ENCODE measurements around the gene SMARCC2.
"Not testable (repeated sequence)": the region's sequence is repeated elsewhere in the genome, so short reads cannot be mapped to it uniquely, and the experiment has no call there.

The SMARCC2 gene

DNA sequence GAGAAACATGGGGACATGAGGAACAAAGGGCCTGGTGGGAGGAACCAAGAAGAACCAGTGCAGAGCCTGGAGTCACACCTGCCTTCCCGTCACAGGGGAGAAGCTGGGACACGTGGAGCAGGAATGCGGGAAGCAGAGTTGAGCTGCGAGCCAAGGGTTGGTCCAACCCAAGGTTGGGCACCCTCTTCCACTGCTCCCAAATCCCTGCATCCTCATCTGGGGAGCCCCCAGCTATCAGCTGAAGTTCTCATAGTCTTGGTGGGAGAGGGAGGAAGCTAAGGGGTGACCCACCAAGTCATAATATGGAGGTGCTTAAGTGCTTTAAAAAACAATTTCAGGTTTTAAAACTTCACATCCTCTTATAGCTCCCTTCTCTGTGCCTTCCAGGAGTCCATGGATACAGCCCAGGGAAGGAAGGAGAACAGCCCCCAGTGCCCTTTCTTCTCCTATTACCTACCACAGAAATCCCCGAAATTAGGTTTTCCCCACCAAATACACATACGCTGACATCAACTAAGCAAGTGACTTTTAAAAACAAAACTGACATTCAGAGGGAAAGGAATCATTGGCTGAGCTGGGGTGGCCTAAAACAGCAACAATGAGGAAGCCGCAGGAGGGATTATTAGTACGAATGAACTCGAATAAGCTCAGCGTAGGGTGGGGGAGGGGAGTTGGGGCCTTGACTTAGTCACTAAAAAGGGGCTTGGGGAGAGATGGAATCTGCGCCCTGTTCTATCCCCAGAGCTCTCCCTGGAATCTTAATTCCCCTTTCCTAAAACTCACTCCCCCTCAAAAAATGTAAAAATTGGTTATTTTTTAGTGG lies 26.6 kb downstream of the SMARCC2 start:
- no peak for DNase-seq

DNA sequence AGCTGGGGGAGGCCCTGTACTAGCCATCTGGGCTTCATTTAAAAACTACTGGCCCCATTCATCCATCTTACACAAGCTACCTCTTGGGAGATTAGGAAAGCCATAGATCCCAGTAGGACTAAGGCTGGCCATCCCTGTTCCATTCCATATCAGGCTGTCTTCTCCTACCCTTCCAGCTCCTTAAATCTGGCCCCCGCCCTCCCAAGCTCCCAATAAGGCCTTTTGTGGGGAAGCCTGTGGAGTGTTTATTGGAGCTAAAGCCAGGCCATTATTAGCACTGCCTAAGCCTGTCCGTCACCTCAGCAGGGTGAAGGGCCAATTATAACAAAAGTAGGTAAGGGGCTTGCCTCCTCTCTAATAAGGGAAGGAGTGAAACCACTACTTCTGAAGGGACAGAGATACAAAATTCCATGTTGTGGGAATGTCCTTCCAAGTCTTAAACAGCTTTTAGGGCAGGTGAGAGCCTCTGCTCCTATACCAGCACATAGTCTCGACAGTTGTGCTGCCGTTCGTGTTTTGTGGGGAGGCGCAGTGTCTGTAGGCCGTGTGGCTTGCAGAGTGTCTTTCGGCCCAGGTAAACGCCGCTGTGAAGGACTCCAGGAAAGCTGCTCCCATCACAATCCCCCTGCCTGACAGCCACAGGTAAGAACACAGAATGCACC lies 27.5 kb downstream of the SMARCC2 start:
- DNase-seq, result no peak

DNA sequence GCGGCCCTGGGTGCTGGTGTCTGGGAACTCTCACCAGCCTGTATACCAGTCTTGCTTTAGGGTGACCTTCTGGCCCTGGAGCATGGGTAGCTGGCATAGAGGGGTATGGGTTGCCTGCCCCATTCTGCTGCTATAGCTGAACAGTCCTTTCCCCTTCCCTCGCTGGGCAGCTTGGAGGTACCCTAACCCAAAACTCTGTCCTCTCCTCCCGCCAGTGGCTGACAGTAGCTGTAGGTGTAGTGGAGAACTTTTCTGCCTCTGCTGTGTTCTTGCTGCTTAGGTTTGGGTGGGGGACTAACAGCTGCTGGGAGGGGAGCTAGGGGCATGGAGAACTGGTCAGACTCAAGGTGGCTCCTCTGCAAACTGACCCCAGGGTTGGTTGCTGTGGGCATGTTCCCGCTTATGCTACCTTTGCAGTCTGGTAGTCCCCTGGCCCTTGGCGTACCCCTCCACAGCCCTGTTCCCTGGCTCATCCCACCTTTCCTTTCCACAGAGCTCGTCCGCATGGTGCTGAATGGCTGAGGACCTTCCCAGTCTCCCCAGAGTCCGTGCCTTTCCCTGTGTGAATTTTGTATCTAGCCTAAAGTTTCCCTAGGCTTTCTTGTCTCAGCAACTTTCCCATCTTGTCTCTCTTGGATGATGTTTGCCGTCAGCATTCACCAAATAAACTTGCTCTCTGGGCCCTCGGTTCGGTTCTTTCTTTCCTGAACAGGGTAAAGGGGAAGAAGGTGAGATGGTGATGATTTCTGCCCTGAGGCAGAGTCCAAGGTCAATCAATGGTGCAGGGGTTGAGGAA lies 28.2 kb downstream of the SMARCC2 start:
- no peak for DNase-seq

GRCh38 chr12:56160193-56160763 lies 29.0 kb downstream of the SMARCC2 start:
- peak; percentile 65 for DNase-seq

GRCh38 chr12:56159482-56160192 lies 29.6 kb downstream of the SMARCC2 start:
- DNase-seq, result no peak

GRCh38 chr12:56158926-56159461 lies 30.3 kb downstream of the SMARCC2 start:
- DNase-seq, result no peak

DNA sequence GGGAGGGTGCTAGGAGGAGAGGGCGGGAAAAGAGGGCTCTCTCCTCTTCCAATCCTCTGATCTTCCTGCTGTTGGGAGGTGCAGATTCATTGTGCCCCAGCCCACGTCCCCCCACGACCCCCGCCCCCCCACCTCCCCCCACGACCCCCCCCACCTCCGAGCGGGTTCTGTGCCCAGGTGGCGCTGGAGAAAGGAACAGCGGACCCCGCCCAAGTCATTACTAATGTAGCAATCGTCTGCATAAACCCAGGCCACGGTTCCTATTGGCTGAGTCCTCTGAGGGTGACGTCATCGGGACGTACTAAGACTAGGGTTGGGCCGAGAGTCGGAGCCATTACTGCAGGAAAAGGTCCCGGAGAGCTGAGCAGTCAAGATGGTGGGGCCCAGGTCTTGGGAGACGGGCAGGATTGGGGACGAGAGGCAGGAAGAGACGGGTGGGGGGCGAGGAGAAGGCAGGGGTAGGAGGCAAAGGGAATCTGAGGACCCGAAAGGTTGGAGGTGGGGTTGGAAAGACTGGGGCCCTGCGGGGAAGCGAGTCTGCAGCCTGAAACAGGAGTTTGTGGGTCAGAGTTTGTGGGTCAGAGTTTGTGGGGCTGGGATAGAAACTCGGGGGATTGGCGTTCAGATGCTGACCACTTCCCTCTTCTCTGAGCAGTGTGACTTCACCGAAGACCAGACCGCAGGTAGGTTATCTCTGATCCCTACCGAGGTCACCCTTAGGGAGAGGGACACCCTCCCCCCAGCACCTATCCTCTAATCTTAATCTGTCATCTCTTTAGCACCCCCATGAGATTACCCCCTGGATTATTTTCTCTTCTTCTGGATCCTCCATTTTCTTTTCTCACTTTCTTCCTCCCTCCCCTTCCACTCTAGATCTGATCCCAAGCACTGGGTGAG lies 31.0 kb downstream of the SMARCC2 start, which contains the start of gene MYL6:
Gene MYL6 (plus strand): TSS at position 331 of the 897 bp plus-strand sequence. CDS start 43 bp downstream, at position 374.
- peak; percentile 93 for DNase-seq

GRCh38 chr12:56157201-56158028 lies 31.9 kb downstream of the SMARCC2 start:
- peak; percentile 71 for DNase-seq

GRCh38 chr12:56156464-56157200 lies 32.7 kb downstream of the SMARCC2 start:
- not testable (repeated sequence) for DNase-seq

DNA sequence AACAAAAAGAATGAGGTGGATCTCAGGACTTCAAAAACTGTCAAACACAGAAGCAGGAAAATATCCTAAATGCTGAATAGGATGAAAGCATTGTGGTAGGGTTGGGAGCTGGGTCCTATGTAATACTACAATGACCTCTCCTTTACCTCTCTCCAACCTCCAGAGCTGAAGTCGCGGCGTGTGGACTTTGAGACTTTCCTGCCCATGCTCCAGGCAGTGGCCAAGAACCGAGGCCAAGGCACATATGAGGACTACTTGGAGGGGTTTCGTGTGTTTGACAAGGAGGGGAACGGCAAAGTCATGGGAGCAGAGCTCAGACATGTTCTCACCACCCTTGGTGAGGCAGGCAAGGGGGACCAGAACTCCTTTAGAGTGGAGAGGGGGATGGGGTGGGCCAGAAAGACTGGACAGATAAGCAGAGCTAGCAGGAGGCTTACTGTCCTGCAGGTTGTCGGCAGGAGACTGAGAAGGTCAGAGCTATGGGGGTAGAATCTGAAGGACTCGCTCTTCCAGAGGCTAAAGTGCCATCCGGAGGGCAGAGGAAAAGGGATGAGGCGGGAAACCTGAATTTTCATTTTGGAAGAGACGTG lies 33.9 kb downstream of the SMARCC2 start:
- DNase-seq, result no peak

DNA sequence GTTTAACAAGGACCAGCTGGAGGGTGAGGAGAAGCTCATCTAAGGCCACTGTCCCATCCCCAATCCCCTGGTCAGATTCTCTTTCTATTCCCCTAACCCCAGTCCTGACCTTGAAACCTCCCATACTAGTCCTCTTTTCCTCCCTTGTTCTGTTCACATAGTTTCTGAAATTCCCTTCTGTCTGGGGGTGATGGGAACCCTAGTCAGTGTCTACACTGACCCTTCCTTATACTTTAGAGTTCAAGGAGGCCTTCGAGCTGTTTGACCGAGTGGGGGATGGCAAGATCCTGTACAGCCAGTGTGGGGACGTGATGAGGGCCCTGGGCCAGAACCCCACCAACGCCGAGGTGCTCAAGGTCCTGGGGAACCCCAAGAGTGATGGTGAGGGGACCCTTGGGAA lies 34.5 kb downstream of the SMARCC2 start:
- DNase-seq, result no peak

DNA sequence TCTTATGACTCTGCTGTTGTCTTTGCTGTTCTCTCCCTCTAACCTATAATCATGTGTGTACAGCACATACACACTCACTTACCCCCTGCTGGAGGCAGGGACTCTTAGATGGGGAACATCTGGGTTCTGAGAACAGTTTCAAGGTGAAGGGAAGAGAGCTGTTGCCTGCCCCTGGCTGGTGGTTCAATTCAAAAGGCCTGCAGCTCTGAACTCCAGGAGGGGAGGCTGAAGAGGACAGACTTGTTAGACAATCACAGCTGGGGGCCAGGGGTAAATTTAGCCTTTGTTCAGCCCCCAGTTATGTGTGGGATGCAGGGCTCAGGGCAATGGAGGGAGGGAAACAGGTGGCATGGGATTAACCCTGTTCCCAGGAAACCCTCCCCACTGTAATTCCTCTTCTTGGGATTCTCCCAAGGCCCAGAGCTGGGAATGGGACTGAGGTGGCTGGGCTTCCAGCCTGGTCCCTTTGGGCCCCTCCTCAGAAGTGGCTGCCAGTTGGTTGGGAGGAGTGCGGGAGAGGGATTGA lies 35.0 kb downstream of the SMARCC2 start:
- DNase-seq, result no peak

GRCh38 chr12:56153678-56154065 lies 35.6 kb downstream of the SMARCC2 start:
- no peak for DNase-seq

DNA sequence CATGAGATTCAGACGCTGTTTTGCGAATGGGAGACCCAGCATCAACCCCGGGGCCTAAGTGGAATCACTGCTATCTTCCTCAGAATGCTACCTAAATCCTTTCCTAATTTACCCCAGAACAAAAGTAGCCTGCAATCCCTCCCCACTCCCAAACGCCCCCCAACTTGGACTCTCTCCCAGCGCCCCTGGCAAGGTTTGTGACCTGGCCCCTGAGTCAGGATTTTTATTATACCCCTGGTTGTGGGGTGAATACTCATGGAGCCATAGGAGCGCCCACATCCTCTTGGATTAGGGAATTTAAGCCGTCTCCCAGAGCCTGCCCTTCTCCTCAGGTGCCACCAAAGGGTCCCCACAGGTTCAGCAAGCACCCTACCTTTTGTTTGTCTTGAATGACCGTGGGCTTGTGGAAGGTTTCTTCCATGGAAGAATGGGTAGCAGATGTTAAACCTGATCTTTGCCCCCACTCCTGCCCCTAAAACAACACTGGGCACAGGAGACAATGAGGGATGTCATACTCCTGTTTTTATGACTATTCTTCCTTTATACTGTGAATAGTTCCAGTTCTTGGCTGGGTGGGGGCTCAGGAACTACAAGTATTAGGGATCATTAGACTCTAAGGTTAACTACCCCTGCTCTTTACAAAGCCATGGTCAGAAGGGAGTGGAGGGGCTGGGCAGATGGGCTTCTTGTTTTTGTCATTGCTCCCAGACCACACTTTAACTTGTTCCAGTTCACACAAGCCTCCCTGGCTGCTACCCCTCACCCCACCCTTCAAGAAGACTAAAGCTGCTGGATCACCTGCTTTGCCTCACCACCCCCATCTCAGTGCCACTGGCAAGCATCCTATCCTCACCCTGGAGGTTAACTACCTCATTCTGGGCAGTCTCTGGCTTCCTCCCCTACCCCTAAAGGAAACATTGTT lies 36.3 kb downstream of the SMARCC2 start:
- DNase-seq, result no peak

- peak; percentile 95 for DNase-seq
Measured at GRCh38 chr12:56152132-56152755, 37.0 kb downstream of the SMARCC2 start, which contains the start of gene MYL6B. TSS of gene MYL6B (plus strand) at chr12:56152587. CDS start at chr12:56153919, 1,332 bp downstream.

DNA sequence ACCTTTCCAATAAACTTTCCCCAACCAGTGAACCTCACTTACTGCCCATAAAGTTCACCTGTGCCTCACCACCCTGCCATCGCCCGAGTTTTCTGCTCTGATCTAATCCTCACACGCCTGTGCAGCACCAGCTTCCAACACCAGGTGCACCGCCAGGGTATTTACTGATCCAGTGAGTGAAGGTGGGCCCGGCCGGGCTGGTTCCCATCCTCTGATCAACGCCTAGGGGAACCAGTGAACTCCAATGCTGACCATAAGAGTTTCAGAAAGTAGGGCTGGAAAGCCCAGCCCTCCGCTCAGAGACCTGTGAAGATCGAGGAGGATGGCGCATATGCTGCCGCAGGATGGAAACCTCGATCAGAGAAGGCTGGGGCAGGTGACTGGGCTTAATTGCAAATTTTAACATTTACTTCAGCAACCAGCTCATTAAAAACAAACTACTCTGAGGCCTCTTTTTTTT lies 37.6 kb downstream of the SMARCC2 start:
- DNase-seq, result peak; percentile 78

DNA sequence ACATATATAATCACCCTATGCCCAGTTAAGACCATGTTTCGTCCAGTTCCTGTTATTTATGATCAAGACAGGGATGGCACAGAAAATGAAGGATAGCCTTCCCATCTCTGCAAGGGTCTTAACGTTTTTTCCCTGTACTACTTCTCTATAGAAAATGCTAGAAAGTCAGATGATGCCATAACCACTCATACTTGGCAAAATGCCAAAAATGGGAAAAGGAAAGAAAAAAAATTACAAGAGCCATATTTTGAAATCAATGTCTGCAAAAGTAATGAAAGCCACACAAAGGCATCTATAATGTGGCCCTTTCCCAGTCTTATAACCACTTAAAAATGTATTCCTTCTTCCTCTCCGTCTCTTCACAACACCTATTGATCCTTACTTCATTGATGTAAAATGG lies 38.7 kb downstream of the SMARCC2 start:
- DNase-seq, result no peak
